Measurements from ENCODE around the gene RAD52. TPM values are rescaled to one million over a fixed set of nuclear protein-coding genes. Genes with fewer than 3 reads are reported as not detected.

RAD52 gene
- total RNA-seq, 1 experiment from 2014 or later, result 17.4 TPM

GRCh38 chr12:916240-916639 is 33.3 kb downstream of the RAD52 start:
- intact Hi-C loops (cut with micrococcal nuclease), result no loop called here
- Histone ChIP-seq H3K27me3 (ENCODE audit: low read length) (no peaks in the 10 kb centered on the region), H3K27ac (ENCODE audit: low read length) (peak overlapping the region; percentile 99), H3K4me3 (ENCODE audit: low read length) (no peak overlapping the region), H3K9me2 (replicated peaks; ENCODE audit: low read length) (no peaks in the 10 kb centered on the region), H3K4me1 (ENCODE audit: insufficient read depth, low read length) (peaks cover 32% of the 10 kb centered on the region), H3K4me2 (ENCODE audit: low read length) (no peak overlapping the region), H4K20me1 (ENCODE audit: low read length) (no peaks in the 10 kb centered on the region), H2AFZ (ENCODE audit: low read length) (no peak overlapping the region), H3K9ac (ENCODE audit: low read length) (no peak overlapping the region), H3K79me2 (ENCODE audit: low read length) (no peaks in the 10 kb centered on the region), H3K36me3 (ENCODE audit: low read depth, low read length) (peaks cover 35% of the 10 kb centered on the region; the same call in 1 of the 2 replicates), H3F3A (ENCODE audit: low read length, unreplicated experiment) (peaks cover 10% of the 10 kb centered on the region), H3K9me3 (ENCODE audit: low read length) (no peaks in the 10 kb centered on the region)
- TF ChIP-seq EZH2phosphoT487 (IDR thresholded peaks at IDR 0.05; ENCODE audit: borderline replicate concordance, low read length), result no peak
- BruUV-seq (replicated peaks), result no TSS peak
- no peak for DNase-seq
- ChIA-PET CTCF (no interaction called here), POLR2A (ENCODE audit: unreplicated experiment) (no interaction called here)
- ATAC-seq, result no peak

- peak; percentile 32 for DNase-seq
- no peaks in the 10 kb centered on the region for H3K9me3 ChIP-seq (ENCODE audit: low read length)
- no peak overlapping the region for H2AFZ ChIP-seq (ENCODE audit: low read length)
- intact Hi-C loops (cut with micrococcal nuclease), result no loop called here
- POLR2A ChIA-PET (ENCODE audit: unreplicated experiment), result interaction anchor here (0.6 kb wide), 1 partner anchor 660 kb away, joined by 10 read pairs; no protein-coding TSS in a partner anchor
- no peak for TF ChIP-seq EZH2phosphoT487 (IDR thresholded peaks at IDR 0.05; ENCODE audit: borderline replicate concordance, low read length)
- TF ChIP-seq EZH2 (IDR thresholded peaks at IDR 0.05; ENCODE audit: low read length, unreplicated experiment), result no peak
- no peak for TF ChIP-seq CTCF (conservative IDR thresholded peaks at IDR 0.05; ENCODE audit: low read depth, low read length)
- peak overlapping the region; percentile 91 for H3K9ac ChIP-seq (ENCODE audit: low read length)
- CTCF ChIA-PET, result interaction anchor here (1.2 kb wide), 1 partner anchor 178 kb away, joined by 3 read pairs; no protein-coding TSS in a partner anchor
- peak; percentile 5; the same call in 1 of the 2 replicates for ATAC-seq
- peaks cover 32% of the 10 kb centered on the region for H3K4me1 ChIP-seq (ENCODE audit: insufficient read depth, low read length)
- no peaks in the 10 kb centered on the region for H4K20me1 ChIP-seq (ENCODE audit: low read length)
- BruUV-seq (replicated peaks), result no TSS peak
- no peaks in the 10 kb centered on the region for H3K79me2 ChIP-seq (ENCODE audit: low read length)
- H3K9me2 ChIP-seq (replicated peaks; ENCODE audit: low read length), result no peaks in the 10 kb centered on the region
- peaks cover 38% of the 10 kb centered on the region; the same call in 1 of the 2 replicates for H3K36me3 ChIP-seq (ENCODE audit: low read depth, low read length)
- peak overlapping the region; percentile 99 for H3K27ac ChIP-seq (ENCODE audit: low read length)
- H3K4me3 ChIP-seq (ENCODE audit: low read length), result no peak overlapping the region
- peak overlapping the region; percentile 47 for H3K4me2 ChIP-seq (ENCODE audit: low read length)
- H3F3A ChIP-seq (ENCODE audit: low read length, unreplicated experiment), result peaks cover 10% of the 10 kb centered on the region
- no peaks in the 10 kb centered on the region for H3K27me3 ChIP-seq (ENCODE audit: low read length)
Measured at GRCh38 chr12:915090-915489, 34.4 kb downstream of the RAD52 start.

GRCh38 chr12:913919-914698 is 35.4 kb downstream of the RAD52 start:
- Histone ChIP-seq H2AFZ (ENCODE audit: low read length) (no peak overlapping the region), H3K9me2 (replicated peaks; ENCODE audit: low read length) (no peaks in the 10 kb centered on the region), H3K4me1 (ENCODE audit: insufficient read depth, low read length) (peaks cover 32% of the 10 kb centered on the region), H3K4me2 (ENCODE audit: low read length) (peak overlapping the region; percentile 77), H3F3A (ENCODE audit: low read length, unreplicated experiment) (peaks cover 10% of the 10 kb centered on the region), H3K4me3 (ENCODE audit: low read length) (peak overlapping the region; percentile 38), H3K27ac (ENCODE audit: low read length) (peak overlapping the region; percentile 99), H4K20me1 (ENCODE audit: low read length) (no peaks in the 10 kb centered on the region), H3K9me3 (ENCODE audit: low read length) (no peaks in the 10 kb centered on the region), H3K36me3 (ENCODE audit: low read depth, low read length) (peaks cover 45% of the 10 kb centered on the region; the same call in 1 of the 2 replicates), H3K79me2 (ENCODE audit: low read length) (no peaks in the 10 kb centered on the region), H3K27me3 (ENCODE audit: low read length) (no peaks in the 10 kb centered on the region), H3K9ac (ENCODE audit: low read length) (peak overlapping the region; percentile 91)
- TF ChIP-seq CTCF (conservative IDR thresholded peaks at IDR 0.05; ENCODE audit: low read depth, low read length), result no peak
- TF ChIP-seq EZH2phosphoT487 (IDR thresholded peaks at IDR 0.05; ENCODE audit: borderline replicate concordance, low read length), result no peak
- no peak for TF ChIP-seq EZH2 (IDR thresholded peaks at IDR 0.05; ENCODE audit: low read length, unreplicated experiment)
- no TSS peak for BruUV-seq (replicated peaks)
- CTCF ChIA-PET, result interaction anchor here (1.2 kb wide), 1 partner anchor 179 kb away, joined by 3 read pairs; no protein-coding TSS in a partner anchor
- DNase-seq, result peak; percentile 96
- ATAC-seq, result peak; percentile 95
- intact Hi-C loops (cut with micrococcal nuclease), result no loop called here
- POLR2A ChIA-PET (ENCODE audit: unreplicated experiment), result interaction anchor here (0.7 kb wide), 1 partner anchor 121 kb away, joined by 3 read pairs; no protein-coding TSS in a partner anchor
